Left forelimb (tissue), 1 donor: Measurements from ENCODE around the gene DDR1.
A peak's percentile ranks its signal among the peaks of the same experiment; 100 is the strongest.

Source experiments
- DNase-seq: peaks from one replicate; pipeline ENCODE4 v3.0.0-alpha.2; 2018; ENCODE audit warnings: low spot score

DDR1 gene

GRCh38 chr6:30881392-30882203 lies 2.7 kb upstream of the DDR1 start:
- no peak for DNase-seq

GRCh38 chr6:30882204-30882758 lies 2.0 kb upstream of the DDR1 start:
- DNase-seq = no peak

- DNase-seq = no peak
Measured at GRCh38 chr6:30882759-30883684, 1.3 kb upstream of the DDR1 start.

GRCh38 chr6:30884521-30885480 lies 482 bp downstream of the DDR1 start:
- DNase-seq = no peak

GRCh38 chr6:30885481-30885998 lies 1.2 kb downstream of the DDR1 start:
- no peak for DNase-seq

GRCh38 chr6:30885999-30886896 lies 1.9 kb downstream of the DDR1 start:
- no peak for DNase-seq

GRCh38 chr6:30886897-30887255 lies 2.6 kb downstream of the DDR1 start:
- DNase-seq = no peak

GRCh38 chr6:30887901-30888815 lies 3.8 kb downstream of the DDR1 start:
- DNase-seq = no peak

GRCh38 chr6:30888816-30889495 lies 4.6 kb downstream of the DDR1 start:
- DNase-seq = no peak

- DNase-seq = no peak
Measured at GRCh38 chr6:30889496-30889885, 5.2 kb downstream of the DDR1 start.

- DNase-seq = no peak
Measured at GRCh38 chr6:30889921-30890645, 5.8 kb downstream of the DDR1 start.

GRCh38 chr6:30890646-30891449 lies 6.5 kb downstream of the DDR1 start:
- no peak for DNase-seq

GRCh38 chr6:30891450-30891723 lies 7.1 kb downstream of the DDR1 start:
- DNase-seq = no peak

GRCh38 chr6:30891816-30892538 lies 7.7 kb downstream of the DDR1 start:
- DNase-seq = peak; percentile 56

- no peak for DNase-seq
Measured at GRCh38 chr6:30893001-30893591, 8.8 kb downstream of the DDR1 start.

GRCh38 chr6:30893666-30894065 lies 9.3 kb downstream of the DDR1 start:
- DNase-seq = no peak
